H1 (cell line): ENCODE results near the gene YTHDC2. TPM values are rescaled to one million over a fixed set of nuclear protein-coding genes. Genes with fewer than 3 reads are reported as not detected.
A peak's percentile ranks its signal among the peaks of the same experiment; 100 is the strongest.

Experiments
- CTCF ChIA-PET: fragments of 300-600 bp; sonication (Branson Sonifier 250); formaldehyde crosslinking; loops from one replicate; lab custom pipeline; 2021; ENCODE audit not compliant: partially characterized antibody; lab: Charles Lee
- POLR2A ChIA-PET: fragments of 300-600 bp; sonication (Branson Sonifier 250); formaldehyde crosslinking; loops from one replicate; lab custom pipeline; 2021; ENCODE audit warnings: inconsistent platforms; ENCODE audit not compliant: partially characterized antibody; lab: Charles Lee
- DNase-seq, 2 experiments: peaks; one replicate each; pipeline versions ENCODE4 v3.0.0 to v3.0.0-alpha.2; 2010 to 2022; ENCODE audit warnings: low spot score in 2 of 2, low read depth in 1 of 2, mixed read lengths in 1 of 2
- FAIRE-seq: peaks from 2 replicates; lab custom pipeline; 2011; peaks lifted over from hg19 to GRCh38; lab: Jason Lieb, UNC
- H2AFZ ChIP-seq: 2 replicates; pipeline ENCODE4 v1.8.1; 2012; ENCODE audit warnings: low read length, inconsistent platforms
- H2AK5ac ChIP-seq: 2 replicates; pipeline ENCODE4 v1.6.1; 2013; ENCODE audit warnings: low read depth, low read length
- H2BK120ac ChIP-seq: replicated peaks from 2 replicates; pipeline ENCODE3; 2013; ENCODE audit warnings: low read depth, low read length, inconsistent platforms
- H2BK12ac ChIP-seq: 2 replicates; pipeline ENCODE4 v1.6.1; 2013; ENCODE audit warnings: low read depth, low read length
- H2BK15ac ChIP-seq: 2 replicates; pipeline ENCODE4 v1.6.1; 2013; ENCODE audit warnings: low read length
- H2BK20ac ChIP-seq: 2 replicates; pipeline ENCODE4 v1.6.1; 2013; ENCODE audit warnings: low read length
- H2BK5ac ChIP-seq: 2 replicates; pipeline ENCODE4 v1.6.1; 2013; ENCODE audit warnings: low read depth, low read length
- H3K14ac ChIP-seq: 2 replicates; pipeline ENCODE4 v1.6.1; 2013; ENCODE audit warnings: inconsistent platforms; ENCODE audit not compliant: insufficient read length
- H3K18ac ChIP-seq: 2 replicates; pipeline ENCODE4 v1.6.1; 2013; ENCODE audit warnings: low read length; ENCODE audit errors: extremely low read depth
- H3K23ac ChIP-seq: 2 replicates; pipeline ENCODE4 v1.6.1; 2013; ENCODE audit warnings: inconsistent platforms; ENCODE audit not compliant: insufficient read length
- H3K23me2 ChIP-seq: 2 replicates; pipeline ENCODE4 v1.6.1; 2013; ENCODE audit warnings: low read depth, low read length
- H3K27ac ChIP-seq: 2 replicates; pipeline ENCODE4 v1.6.1; 2011; ENCODE audit warnings: low read depth, low read length, inconsistent platforms
- H3K27me3 ChIP-seq, 4 experiments: replicated peaks in 1 of 4; 1 replicate in 1 of 4; 2 replicates in 3 of 4; pipeline versions ENCODE4 v1.6.1 to v1.8.1; 2011 to 2013; ENCODE audit warnings: low read length in 3 of 4, mild to moderate bottlenecking in 3 of 4, inconsistent platforms in 2 of 4, mixed read lengths in 2 of 4, moderate library complexity in 1 of 4; ENCODE audit not compliant: control insufficient read depth in 3 of 4, insufficient read depth in 3 of 4; ENCODE audit errors: extremely low read depth in 1 of 4
- H3K36me3 ChIP-seq, 4 experiments: 2 replicates each; pipeline versions ENCODE4 v1.6.1 to v1.8.1; 2011 to 2013; ENCODE audit warnings: mild to moderate bottlenecking in 4 of 4, low read length in 3 of 4, moderate library complexity in 2 of 4, control low read depth in 1 of 4, inconsistent platforms in 1 of 4; ENCODE audit not compliant: insufficient read depth in 4 of 4, control insufficient read depth in 2 of 4
- H3K4ac ChIP-seq: replicated peaks from 2 replicates; pipeline ENCODE3; 2013; ENCODE audit warnings: low read length, low read depth, mixed read lengths, inconsistent platforms; ENCODE audit not compliant: insufficient read length
- H3K4me1 ChIP-seq, 4 experiments: replicated peaks in 1 of 4; 1 replicate in 1 of 4; 2 replicates in 3 of 4; pipeline versions ENCODE4 v1.6.1 to v1.8.1; 2011 to 2013; ENCODE audit warnings: low read length in 3 of 4, inconsistent platforms in 2 of 4, mixed read lengths in 1 of 4; ENCODE audit not compliant: insufficient read depth in 4 of 4, control insufficient read depth in 3 of 4
- H3K4me2 ChIP-seq, 2 experiments: 2 replicates each; pipeline versions ENCODE4 v1.6.1 to v1.8.1; 2011 to 2013; ENCODE audit warnings: low read depth in 2 of 2, low read length in 2 of 2, control low read depth in 1 of 2, inconsistent platforms in 1 of 2, mild to moderate bottlenecking in 1 of 2; ENCODE audit not compliant: insufficient read depth in 1 of 2
- H3K4me3 ChIP-seq, 4 experiments: fragments of 200-600, 300-600 bp in 1 of 4; sonication (generic), shearing (Covaris generic), sonication (Bioruptor Twin) in 1 of 4; 2 replicates each; pipeline versions ENCODE4 v1.5.1 to v1.8.1; 2011 to 2016; ENCODE audit warnings: low read length in 4 of 4, low read depth in 3 of 4, control low read depth in 2 of 4, inconsistent platforms in 2 of 4, mild to moderate bottlenecking in 2 of 4, mixed read lengths in 1 of 4, moderate library complexity in 1 of 4; ENCODE audit not compliant: insufficient read depth in 2 of 4; ENCODE audit errors: extremely low read depth in 1 of 4
- H3K56ac ChIP-seq: replicated peaks from 2 replicates; pipeline ENCODE3; 2013; ENCODE audit warnings: low read depth, mild to moderate bottlenecking, mixed read lengths, low read length, inconsistent platforms; ENCODE audit not compliant: insufficient read length
- H3K79me1 ChIP-seq: 2 replicates; pipeline ENCODE4 v1.6.1; 2013; ENCODE audit warnings: low read depth, low read length, control low read depth
- H3K79me2 ChIP-seq, 2 experiments: 2 replicates each; pipeline versions ENCODE4 v1.6.1 to v1.8.1; 2012 to 2013; ENCODE audit warnings: low read length in 2 of 2, mild to moderate bottlenecking in 2 of 2, inconsistent platforms in 1 of 2; ENCODE audit not compliant: insufficient read depth in 2 of 2, control insufficient read depth in 1 of 2
- H3K9ac ChIP-seq, 4 experiments: replicated peaks in 1 of 4; 1 replicate in 1 of 4; 2 replicates in 3 of 4; pipeline versions ENCODE4 v1.6.1 to v1.8.1; 2011 to 2013; ENCODE audit warnings: low read depth in 3 of 4, low read length in 3 of 4, control low read depth in 2 of 4, mild to moderate bottlenecking in 2 of 4, moderate library complexity in 2 of 4, inconsistent platforms in 1 of 4; ENCODE audit errors: extremely low read depth in 1 of 4
- H3K9me3 ChIP-seq, 2 experiments: 2 replicates each; pipeline versions ENCODE4 v1.6.1 to v1.8.1; 2012 to 2013; ENCODE audit warnings: mild to moderate bottlenecking in 2 of 2, moderate library complexity in 2 of 2, control low read depth in 1 of 2, inconsistent platforms in 1 of 2, low read depth in 1 of 2, low read length in 1 of 2, mixed read lengths in 1 of 2; ENCODE audit not compliant: insufficient read depth in 2 of 2
- H4K20me1 ChIP-seq, 2 experiments: replicated peaks in 1 of 2; 2 replicates each; pipeline versions ENCODE3 to v1.8.1; 2011 to 2013; ENCODE audit warnings: inconsistent platforms in 2 of 2, low read length in 2 of 2, mild to moderate bottlenecking in 1 of 2; ENCODE audit not compliant: insufficient read depth in 2 of 2, control insufficient read depth in 1 of 2
- H4K5ac ChIP-seq: 2 replicates; pipeline ENCODE4 v1.6.1; 2013; ENCODE audit warnings: low read length, low read depth, mixed read lengths, inconsistent platforms; ENCODE audit not compliant: insufficient read length
- H4K8ac ChIP-seq: 2 replicates; pipeline ENCODE4 v1.8.0; 2013; ENCODE audit warnings: mild to moderate bottlenecking, moderate library complexity, low read length, inconsistent platforms; ENCODE audit not compliant: insufficient read depth; ENCODE audit errors: extremely low read depth
- H4K91ac ChIP-seq: replicated peaks from 2 replicates; pipeline ENCODE3; 2013; ENCODE audit warnings: low read length, mixed read lengths, inconsistent platforms; ENCODE audit not compliant: insufficient read length
- BCL11A ChIP-seq, 2 experiments: IDR thresholded peaks; one replicate each; pipeline ENCODE4 v1.6.1; 2011; ENCODE audit warnings: low read depth in 2 of 2, low read length in 2 of 2, mild to moderate bottlenecking in 2 of 2
- BRCA1 ChIP-seq: IDR thresholded peaks from 2 replicates; pipeline ENCODE4 v1.6.1; 2012; ENCODE audit warnings: low read depth, low read length, improper control_type of control experiment
- EGR1 ChIP-seq: IDR thresholded peaks from 2 replicates; pipeline ENCODE4 v1.6.1; 2011; ENCODE audit warnings: low read depth, low read length, borderline replicate concordance
- EP300 ChIP-seq, 2 experiments: IDR thresholded peaks; 1 replicate in 1 of 2; 2 replicates in 1 of 2; pipeline ENCODE4 v1.6.1; 2011 to 2012; ENCODE audit warnings: low read depth in 2 of 2, low read length in 2 of 2, mild to moderate bottlenecking in 2 of 2, borderline replicate concordance in 1 of 2, inconsistent platforms in 1 of 2, moderate library complexity in 1 of 2
- GTF2F1 ChIP-seq: IDR thresholded peaks from 2 replicates; pipeline ENCODE4 v1.6.1; 2012; ENCODE audit warnings: low read depth, low read length, improper control_type of control experiment, borderline replicate concordance
- KDM1A ChIP-seq: fragments of 200-600, 300-600 bp; sonication (generic); IDR thresholded peaks from 2 replicates; pipeline ENCODE4 v1.7.1; 2016; ENCODE audit warnings: mild to moderate bottlenecking, low read length, borderline replicate concordance
- MAFK ChIP-seq: IDR thresholded peaks from 2 replicates; pipeline ENCODE4 v1.6.1; 2012; ENCODE audit warnings: low read depth, mild to moderate bottlenecking, improper control_type of control experiment, low read length
- NRF1 ChIP-seq: IDR thresholded peaks from 2 replicates; pipeline ENCODE4 v1.6.1; 2011; ENCODE audit warnings: mild to moderate bottlenecking, low read depth, low read length, improper control_type of control experiment
- POLR2AphosphoS5 ChIP-seq: IDR thresholded peaks from 2 replicates; pipeline ENCODE4 v1.6.1; 2011; ENCODE audit warnings: low read depth, low read length
- RXRA ChIP-seq: IDR thresholded peaks from 2 replicates; pipeline ENCODE4 v1.6.1; 2011; ENCODE audit warnings: low read depth, mild to moderate bottlenecking, low read length, moderate library complexity; ENCODE audit not compliant: insufficient read depth
- TAF1 ChIP-seq: IDR thresholded peaks from 2 replicates; pipeline ENCODE4 v1.6.1; 2011; ENCODE audit warnings: mild to moderate bottlenecking, low read depth, low read length
- TCF12 ChIP-seq: IDR thresholded peaks from 2 replicates; pipeline ENCODE4 v1.6.1; 2011; ENCODE audit warnings: low read depth, mild to moderate bottlenecking, low read length
- YY1 ChIP-seq: IDR thresholded peaks from 2 replicates; pipeline ENCODE4 v1.6.1; 2011; ENCODE audit warnings: low read depth, mild to moderate bottlenecking, low read length
- WGBS, 2 experiments: shearing (Covaris generic) in 1 of 2; methylation state at CpG; one replicate each; pipeline versions ENCODE4 v1.1.6 to v1.1.7; 2013 to 2015; ENCODE audit warnings: low lambda C conversion rate in 2 of 2, mixed read lengths in 2 of 2, inconsistent platforms in 1 of 2, low coverage in 1 of 2, missing lambda C conversion rate in 1 of 2; ENCODE audit not compliant: insufficient replicate concordance in 2 of 2, insufficient coverage in 1 of 2, insufficient read length in 1 of 2; ENCODE audit errors: extremely low coverage in 1 of 2, missing lambda C conversion rate in 1 of 2; 5-methylcytosine and 5-hydroxymethylcytosine counted together
- polyA plus RNA-seq, 7 experiments: library from polyadenylated mRNA; depleted of rRNA in 3 of 7; stranded (reverse) in 5 of 7; unstranded in 2 of 7; fragments of >200 nt in 5 of 7; fragments of 200-250 nt in 2 of 7; gene quantifications; 1 replicate in 5 of 7; 2 replicates in 1 of 7; 4 replicates in 1 of 7; pipeline versions ENCODE4 v1.2.1 to v1.2.3, GENCODE V29; 2011 to 2013; ENCODE audit warnings: missing spikeins in 2 of 7, mixed read lengths in 2 of 7
- total RNA-seq: library from RNA; stranded (reverse); fragmentation: NEBNext Ultra II Directional; extraction: Animal tissue kit (Norgen Biotek cat#: 25700); gene quantifications from 2 replicates; pipeline ENCODE4 v1.2.1, GENCODE V29; 2021
- TF ChIP-seq, protein P1 (sequence below): IDR thresholded peaks from 2 replicates; pipeline ENCODE4 v1.6.1; 2011; ENCODE audit warnings: low read depth, mild to moderate bottlenecking, low read length; ENCODE audit not compliant: insufficient read depth

Gene YTHDC2
- total and polyA plus RNA-seq, 2 of the 8 experiments (the other 6 are each of a cell fraction or from before 2014, with no cell fraction given), result 4.3 to 20.1 TPM

DNA sequence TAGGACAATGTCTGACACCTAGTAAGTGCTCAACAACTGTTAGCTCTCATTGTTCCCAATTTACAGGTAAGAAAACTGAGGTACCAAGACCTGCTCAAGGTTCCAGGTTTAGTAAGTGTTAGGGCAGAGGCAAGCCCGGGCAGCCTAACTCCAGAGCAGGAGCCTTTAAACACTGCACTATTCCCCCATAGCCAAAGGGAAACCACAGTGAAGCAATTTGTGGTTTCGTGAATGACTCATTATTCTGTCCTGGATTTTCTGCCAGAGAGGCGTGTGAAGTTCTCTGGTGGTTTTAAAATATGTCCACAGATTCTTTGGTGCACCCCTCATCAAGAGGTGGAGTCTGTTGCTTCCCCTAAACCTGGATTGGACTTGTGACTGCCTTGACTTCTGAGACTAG lies 24.2 kb upstream of the YTHDC2 start:
- Histone ChIP-seq H4K5ac (no peak overlapping the region), H3K4ac (no peak overlapping the region), H3K36me3 (no peaks in the 10 kb centered on the region), H4K8ac (no peak overlapping the region), H3K79me2 (no peaks in the 10 kb centered on the region), H2BK5ac (no peak overlapping the region), H2BK20ac (no peak overlapping the region), H4K91ac (no peak overlapping the region), H3K23me2 (peaks cover 12% of the 10 kb centered on the region; the same call in 1 of the 2 replicates), H2BK15ac (no peak overlapping the region), H2BK12ac (no peak overlapping the region), H3K23ac (no peak overlapping the region), H3K27ac (no peak overlapping the region), H4K20me1 (no peaks in the 10 kb centered on the region), H3K14ac (no peak overlapping the region), H2AFZ (no peak overlapping the region), H3K27me3 (peaks cover 0 to 21% (median 18%) of the 10 kb centered on the region in 4 experiments; a peak in 6 of 7 replicates), H3K4me1 (peaks cover 0 to 4% (median 0%) of the 10 kb centered on the region in 4 experiments; a peak in 1 of 7 replicates), H3K18ac (no peak overlapping the region), H3K9ac (no peak overlapping the region), H3K4me2 (peak overlapping the region in 1 of 2 experiments; percentile 99; a peak in 1 of 4 replicates), H3K56ac (no peak overlapping the region), H3K9me3 (peaks cover 21 to 23% of the 10 kb centered on the region in 2 experiments), H3K4me3 (0 out of 8 replicates have a peak overlapping the region, but pooled peaks of 1 of the 4 experiments have one; percentile 72), H3K79me1 (no peaks in the 10 kb centered on the region), H2BK120ac (no peak overlapping the region), H2AK5ac (no peak overlapping the region)
- WGBS, 2 experiments, result 86% methylated on average over 3 of the region's 3 CpGs; no CpG with 5 or more reads in 1 of the 2 experiments
- no peak for FAIRE-seq
- ChIA-PET CTCF (interaction anchor here (0.8 to 1.6 kb wide), 4 partner anchors 11 to 152 kb away, joined by 3 read pairs; no protein-coding TSS in a partner anchor), POLR2A (interaction anchor here (0.6 to 2.2 kb wide), 2 partner anchors 13 to 697 kb away, joined by 3 to 9 read pairs; no protein-coding TSS in a partner anchor)
- DNase-seq, result no peak
- TF ChIP-seq POLR2AphosphoS5 (no peak), TAF1 (no peak), EGR1 (no peak), GTF2F1 (no peak), YY1 (no peak), BCL11A (IDR thresholded peaks at IDR 0.05; ENCODE audit: low read depth in 2 of 2, low read length in 2 of 2) (no peak), RXRA (no peak), EP300 (IDR thresholded peaks at IDR 0.05; ENCODE audit: borderline replicate concordance in 1 of 2, low read depth in 2 of 2, low read length in 2 of 2) (no peak), TCF12 (no peak), MAFK (no peak), BRCA1 (no peak), KDM1A (no peak), NRF1 (no peak)
- TF ChIP-seq, protein P1, sequence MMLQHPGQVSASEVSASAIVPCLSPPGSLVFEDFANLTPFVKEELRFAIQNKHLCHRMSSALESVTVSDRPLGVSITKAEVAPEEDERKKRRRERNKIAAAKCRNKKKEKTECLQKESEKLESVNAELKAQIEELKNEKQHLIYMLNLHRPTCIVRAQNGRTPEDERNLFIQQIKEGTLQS, result no peak
